Renal cortical epithelial cell (primary cell): ENCODE data around the gene ARID5B. TPM values are rescaled to one million over a fixed set of nuclear protein-coding genes. Genes with fewer than 3 reads are reported as not detected.
"Not testable (repeated sequence)": the region's sequence is repeated elsewhere in the genome, so short reads cannot be mapped to it uniquely, and the experiment has no call there.

Experiments used
- DNase-seq: peaks from one replicate; pipeline ENCODE4 v3.0.0-alpha.2; 2011; ENCODE audit warnings: low read depth
- total RNA-seq: library from RNA; depleted of rRNA; stranded (reverse); fragments of >200 nt; gene quantifications from 2 replicates; pipeline ENCODE4 v1.2.3, GENCODE V29; 2014

The ARID5B gene
- total RNA-seq, 1 donor from 2014 or later = 53.9 TPM

DNA sequence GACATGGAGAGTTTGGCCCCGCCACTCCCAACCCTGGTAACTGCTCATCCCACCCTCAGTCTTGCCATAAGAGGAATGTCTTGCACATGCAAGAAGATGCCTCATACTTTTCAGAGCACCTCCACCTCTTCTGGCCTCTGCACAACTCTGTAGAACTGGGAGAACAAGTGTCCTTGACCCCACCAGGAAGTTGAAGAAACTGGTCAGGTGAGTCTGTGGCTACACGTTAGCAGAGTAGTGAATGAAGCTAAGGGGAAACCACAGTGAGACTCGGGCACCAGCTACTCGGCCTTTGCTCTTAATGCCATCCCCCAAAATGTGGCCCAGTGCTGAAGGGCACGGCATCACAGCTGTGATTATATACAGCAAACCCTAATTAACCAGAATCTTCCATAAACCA lies 110.1 kb downstream of the ARID5B start:
- DNase-seq = no peak

DNA sequence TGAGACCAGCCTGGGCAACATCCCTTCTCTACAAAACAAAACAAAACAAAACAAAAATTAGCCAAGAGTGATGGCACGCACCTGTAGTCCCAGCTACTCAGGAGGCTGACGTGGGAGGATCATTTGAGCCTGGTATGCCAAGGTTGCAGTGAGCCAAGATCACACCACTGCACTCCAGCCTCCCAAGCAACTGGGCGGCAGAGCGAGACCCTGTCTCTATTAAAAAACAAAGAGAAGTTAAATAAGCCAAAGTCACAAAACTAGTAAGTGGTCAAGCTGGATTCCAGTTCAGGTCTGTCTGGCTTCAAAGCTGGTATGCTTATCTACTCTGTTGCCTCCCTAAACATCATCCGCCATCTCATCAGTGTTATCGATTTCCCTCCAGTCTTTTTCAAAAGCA lies 110.8 kb downstream of the ARID5B start:
- no peak for DNase-seq

DNA sequence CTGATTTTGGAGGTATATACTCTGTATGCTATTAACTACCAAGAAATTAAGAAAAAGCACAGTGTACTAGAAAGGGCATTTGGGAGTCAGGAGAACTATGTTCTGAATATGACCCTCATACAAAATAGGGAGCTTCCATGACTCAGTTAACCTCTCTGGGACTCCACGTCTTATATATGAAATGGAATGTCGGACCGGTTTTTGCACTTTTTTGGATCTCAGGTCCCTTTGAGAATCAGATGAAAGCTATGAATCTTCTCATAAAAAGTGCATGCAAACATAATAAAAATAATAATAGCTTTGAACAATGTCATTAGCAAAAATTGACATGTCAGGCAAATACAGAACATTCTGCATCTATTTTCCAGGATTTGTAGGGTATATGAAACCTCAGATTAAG lies 113.0 kb downstream of the ARID5B start:
- DNase-seq = no peak

GRCh38 chr10:62015994-62016393 lies 114.5 kb downstream of the ARID5B start:
- no peak for DNase-seq

DNA sequence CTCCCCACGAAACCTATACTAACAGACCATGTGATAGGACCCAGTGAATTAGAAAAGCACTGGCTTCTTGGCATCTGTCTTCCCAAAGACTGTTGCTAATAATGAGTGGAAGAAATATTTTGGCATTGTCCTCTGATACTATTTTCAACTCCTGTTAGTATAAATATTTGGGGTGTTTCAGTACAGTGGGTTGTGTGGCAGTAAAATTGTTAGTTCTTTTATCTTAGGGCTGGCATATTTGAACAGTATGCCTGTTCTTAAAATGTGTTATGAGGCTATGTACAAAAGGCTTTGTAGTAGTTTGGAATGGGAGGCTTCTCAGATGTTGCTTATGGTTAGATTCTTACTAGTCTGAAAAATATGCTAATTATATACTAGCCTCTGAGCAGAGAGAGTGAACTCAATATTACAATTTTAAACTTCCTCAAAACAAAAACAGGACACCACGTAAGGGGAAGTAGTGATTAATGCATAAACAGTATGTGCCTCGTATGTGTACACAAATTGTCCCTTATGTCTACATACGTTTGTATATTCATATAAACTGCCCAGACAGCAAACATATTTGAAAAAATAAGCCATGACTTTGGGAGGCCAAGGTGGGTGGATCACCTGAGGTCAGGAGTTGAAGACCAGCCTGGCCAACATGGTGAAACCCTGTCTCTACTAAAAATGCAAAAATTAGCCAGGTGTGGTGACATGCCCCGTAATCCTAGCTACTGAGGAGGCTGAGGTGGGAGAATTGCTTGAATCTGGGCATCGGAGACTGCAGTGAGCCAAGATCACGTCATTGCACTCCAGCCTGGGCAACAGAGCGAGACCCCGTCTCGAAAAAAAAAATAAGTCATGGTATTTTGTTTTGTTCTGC lies 115.4 kb downstream of the ARID5B start:
- no peak for DNase-seq

GRCh38 chr10:62017491-62017870 lies 116.0 kb downstream of the ARID5B start:
- no peak for DNase-seq

DNA sequence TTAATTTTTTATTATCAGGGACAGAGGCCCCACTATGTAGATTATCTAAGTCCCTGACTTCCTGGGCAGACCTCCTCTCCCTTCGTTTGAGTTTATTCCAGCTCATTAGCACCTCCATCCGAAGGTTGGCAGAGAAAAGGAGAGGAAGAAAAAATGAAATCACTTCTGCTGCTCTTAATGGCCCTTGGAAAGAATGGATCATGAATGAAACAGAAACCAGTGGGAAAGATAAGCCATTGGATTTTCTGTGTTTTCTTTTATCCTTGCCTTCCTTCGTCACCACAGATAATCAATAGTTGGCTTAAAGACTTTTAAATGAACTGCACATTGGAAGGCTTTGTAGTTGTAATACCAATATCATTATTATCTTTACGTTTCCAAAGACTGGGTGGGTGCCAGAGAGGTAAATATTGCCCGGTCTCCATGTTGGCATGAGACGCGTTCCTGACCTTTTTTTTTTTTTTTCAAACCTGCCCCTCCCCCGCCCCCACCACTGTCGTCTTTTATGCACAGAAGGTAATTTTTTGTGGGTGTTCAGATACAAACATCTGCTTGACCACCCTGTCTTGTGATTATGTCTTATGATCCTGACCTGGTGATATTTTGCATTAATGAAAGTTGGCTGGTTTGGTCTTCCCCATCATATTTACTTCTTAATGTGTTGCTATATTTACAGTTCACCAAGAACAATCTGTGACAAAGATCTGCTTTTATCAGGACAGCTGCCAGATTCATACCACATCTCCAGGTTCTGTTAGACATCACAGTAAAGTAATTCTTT lies 116.8 kb downstream of the ARID5B start:
- DNase-seq = no peak

DNA sequence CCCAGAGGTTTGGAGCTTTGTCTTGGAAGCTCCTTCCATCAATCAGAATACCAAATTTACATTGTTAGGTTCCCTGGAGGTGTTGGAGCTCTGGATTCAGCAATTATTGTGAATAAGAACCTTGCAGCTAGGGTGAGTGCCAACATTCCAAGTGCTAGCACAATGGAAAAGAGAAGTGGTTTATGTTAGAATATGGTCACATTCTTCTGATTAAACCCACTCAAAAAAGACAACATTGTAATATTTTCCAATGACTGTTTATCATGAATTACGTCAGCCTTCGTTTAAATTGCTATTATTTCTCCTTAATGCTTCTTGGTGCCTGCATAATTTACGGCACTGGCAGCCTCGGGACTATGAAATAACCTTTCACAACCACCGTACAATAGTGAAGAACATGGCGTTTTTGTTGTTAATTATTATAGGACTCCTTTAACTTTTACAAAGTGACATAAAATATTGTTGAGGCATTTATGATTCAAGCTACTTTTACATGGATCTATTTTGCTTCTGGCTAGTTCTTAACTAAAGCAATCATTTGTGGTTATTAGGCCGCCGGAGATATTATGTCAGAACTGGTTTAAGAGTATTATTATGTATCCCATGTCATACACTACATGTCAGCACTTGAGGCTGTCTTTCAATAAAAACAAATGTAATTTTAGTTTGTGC lies 117.7 kb downstream of the ARID5B start:
- DNase-seq = peak; percentile 85

DNA sequence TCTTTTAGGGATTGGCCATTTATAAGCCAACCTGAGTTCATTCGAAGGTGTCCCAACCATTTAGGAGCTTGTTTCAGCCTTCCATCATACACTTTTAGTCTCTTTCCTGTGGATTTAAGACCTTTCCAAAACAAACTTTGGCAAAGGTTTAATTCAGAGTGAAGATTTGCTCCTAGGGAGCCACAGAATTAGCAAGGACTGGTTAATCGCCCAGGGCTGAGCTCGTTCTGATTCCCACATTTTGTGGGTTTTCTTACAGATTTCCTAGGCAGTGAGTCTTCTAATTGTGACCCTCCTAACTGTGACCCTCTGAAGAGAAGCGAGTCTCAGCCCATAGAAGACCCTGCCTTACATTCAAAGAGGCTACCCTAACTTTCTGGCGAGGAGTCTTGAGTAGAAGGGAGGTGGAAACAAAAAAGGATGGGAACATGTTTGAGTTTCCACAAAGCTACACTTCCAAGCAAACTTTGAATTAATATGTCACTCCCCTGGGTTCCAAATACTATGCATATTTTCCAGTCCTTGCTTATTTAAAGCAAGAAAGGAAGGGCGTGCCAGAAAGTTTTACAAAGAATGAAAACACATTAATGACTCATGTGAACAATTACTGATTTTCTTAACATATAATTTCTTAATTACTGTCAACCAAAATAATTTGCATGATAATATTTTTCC lies 118.3 kb downstream of the ARID5B start:
- DNase-seq = peak; percentile 77

- DNase-seq = no peak
Observed at GRCh38 chr10:62021128-62021665, 119.7 kb downstream of the ARID5B start.

DNA sequence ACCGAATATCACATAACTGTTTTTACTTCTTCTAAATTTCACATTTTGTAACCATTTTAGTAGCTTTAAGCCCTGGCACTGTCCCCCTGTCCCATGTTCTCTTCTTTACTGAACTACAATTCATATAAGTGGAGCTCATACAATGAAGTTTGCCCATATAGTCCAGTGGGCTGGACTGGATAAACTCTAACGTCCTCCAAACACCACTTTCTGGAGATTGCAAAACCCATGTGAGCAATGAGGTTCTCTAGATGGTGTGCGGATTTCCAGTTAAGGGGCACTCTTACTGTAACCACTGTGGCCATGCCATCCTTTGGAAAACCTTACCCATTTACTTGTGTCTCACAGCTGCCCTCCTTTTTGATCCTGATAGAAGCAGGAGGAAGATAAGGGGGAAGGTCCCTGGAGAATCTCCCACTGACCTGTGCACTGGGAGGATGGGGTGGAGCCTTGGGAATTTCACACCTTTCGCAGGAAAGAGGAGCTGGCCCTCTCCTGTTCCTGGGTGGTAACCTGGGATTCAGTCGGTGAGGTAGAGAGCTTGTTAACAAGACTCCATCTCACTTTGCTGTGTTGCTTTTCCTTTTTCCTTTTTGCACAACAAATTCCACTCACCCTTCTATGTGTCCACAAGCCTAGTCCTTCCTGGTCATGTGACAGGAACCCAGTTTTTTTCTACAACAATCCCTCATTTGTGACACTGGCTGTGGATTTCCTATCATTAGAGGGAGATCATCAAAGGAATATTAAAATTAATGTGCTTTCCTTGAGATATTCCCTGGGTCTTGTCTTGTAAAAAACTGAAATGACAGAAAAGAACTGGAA lies 120.7 kb downstream of the ARID5B start:
- DNase-seq = no peak

GRCh38 chr10:62022830-62023229 lies 121.3 kb downstream of the ARID5B start:
- DNase-seq = no peak

DNA sequence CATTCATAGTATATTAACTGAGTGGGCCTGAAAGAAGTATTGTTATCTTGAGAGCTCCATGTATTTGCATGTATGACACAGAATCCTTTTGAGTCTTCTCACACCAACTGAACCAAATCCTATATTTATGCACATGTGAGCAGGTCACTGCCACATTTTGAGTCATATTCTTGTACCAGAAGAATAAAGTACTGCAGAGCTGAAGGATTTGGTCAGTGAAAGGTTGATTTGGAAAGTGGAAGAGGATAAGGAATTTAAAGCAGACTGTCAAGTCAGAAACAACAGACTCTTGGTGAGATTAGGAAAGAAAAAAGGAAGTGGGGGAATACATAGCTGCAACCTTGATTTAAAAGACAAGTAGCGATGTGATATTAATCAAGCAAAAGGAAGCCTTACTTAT lies 121.8 kb downstream of the ARID5B start:
- DNase-seq = no peak

GRCh38 chr10:62024026-62024701 lies 122.7 kb downstream of the ARID5B start:
- DNase-seq = no peak

- DNase-seq = no peak
Observed at GRCh38 chr10:62025134-62025794, 123.8 kb downstream of the ARID5B start.

GRCh38 chr10:62025901-62026879 lies 124.7 kb downstream of the ARID5B start:
- peak; percentile 73 for DNase-seq

- no peak for DNase-seq
Observed at GRCh38 chr10:62027841-62028501, 126.5 kb downstream of the ARID5B start.

DNA sequence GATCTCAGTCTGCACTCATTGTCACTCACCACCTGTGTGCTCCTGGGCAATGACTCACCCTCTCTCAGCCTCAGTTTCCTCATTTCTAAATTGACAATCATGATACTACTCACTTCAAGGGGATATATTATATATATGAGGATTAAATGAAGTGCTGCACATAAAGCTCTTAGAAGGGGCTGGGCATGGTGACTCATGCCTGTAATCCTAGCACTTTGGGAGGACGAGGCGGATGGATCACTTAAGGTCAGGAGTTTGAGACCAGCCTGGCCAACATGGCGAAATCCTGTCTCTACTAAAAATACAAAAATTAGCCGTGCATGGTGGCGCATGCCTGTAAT lies 127.0 kb downstream of the ARID5B start:
- DNase-seq = not testable (repeated sequence)
